ENCODE data around the gene EFL1. TPM values are rescaled to one million over a fixed set of nuclear protein-coding genes. Genes with fewer than 3 reads are reported as not detected.

Gene EFL1
- total RNA-seq, 3 donors from 2014 or later: 28.7 to 42.9 (median 33.1) TPM

DNA sequence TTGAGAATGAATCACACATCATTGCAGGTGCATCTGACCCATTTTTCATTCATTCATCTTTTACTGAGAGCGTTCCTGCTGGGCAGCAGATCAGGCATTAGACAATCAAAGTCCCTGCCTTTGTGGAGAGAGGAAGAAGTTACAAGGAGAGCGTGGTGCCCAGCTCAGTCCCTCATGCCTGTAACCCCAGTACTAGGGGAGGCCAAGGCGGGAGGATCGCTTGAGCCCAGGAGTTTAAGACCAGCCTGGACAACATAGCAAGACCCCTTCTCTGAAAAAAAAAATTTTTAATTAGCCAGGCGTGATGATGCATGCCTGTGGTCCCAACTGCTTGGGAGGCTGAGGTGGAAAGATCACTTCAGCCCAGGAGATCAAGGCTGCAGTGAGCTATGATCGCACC, 181.8 kb downstream of the EFL1 start:
- no peaks in the 10 kb centered on the region for H3K4me1 ChIP-seq (ENCODE audit: low read depth)
- H3K36me3 ChIP-seq (ENCODE audit: low read depth): no peaks in the 10 kb centered on the region
- H3K9me3 ChIP-seq: no peaks in the 10 kb centered on the region
- TF ChIP-seq, protein P1, sequence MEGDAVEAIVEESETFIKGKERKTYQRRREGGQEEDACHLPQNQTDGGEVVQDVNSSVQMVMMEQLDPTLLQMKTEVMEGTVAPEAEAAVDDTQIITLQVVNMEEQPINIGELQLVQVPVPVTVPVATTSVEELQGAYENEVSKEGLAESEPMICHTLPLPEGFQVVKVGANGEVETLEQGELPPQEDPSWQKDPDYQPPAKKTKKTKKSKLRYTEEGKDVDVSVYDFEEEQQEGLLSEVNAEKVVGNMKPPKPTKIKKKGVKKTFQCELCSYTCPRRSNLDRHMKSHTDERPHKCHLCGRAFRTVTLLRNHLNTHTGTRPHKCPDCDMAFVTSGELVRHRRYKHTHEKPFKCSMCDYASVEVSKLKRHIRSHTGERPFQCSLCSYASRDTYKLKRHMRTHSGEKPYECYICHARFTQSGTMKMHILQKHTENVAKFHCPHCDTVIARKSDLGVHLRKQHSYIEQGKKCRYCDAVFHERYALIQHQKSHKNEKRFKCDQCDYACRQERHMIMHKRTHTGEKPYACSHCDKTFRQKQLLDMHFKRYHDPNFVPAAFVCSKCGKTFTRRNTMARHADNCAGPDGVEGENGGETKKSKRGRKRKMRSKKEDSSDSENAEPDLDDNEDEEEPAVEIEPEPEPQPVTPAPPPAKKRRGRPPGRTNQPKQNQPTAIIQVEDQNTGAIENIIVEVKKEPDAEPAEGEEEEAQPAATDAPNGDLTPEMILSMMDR (IDR thresholded peaks at IDR 0.05): no peak
- intact Hi-C loops (cut with DNase I, micrococcal nuclease): no loop called here
- no peak overlapping the region for H3K4me3 ChIP-seq
- no peak for ATAC-seq
- DNase-seq: no peak

Other genes starting within 250 kb of the EFL1 start
- 1 to 10 TPM in 2 of 3 donors, under 1 TPM in 1; 0.29 to 5.5 (median 1.1) TPM for gene MEX3B, start 216.7 kb downstream of the EFL1 start, total RNA-seq
- gene SAXO2, start 84 bp upstream of the EFL1 start, total RNA-seq: 1 to 10 TPM in 2 of 3 donors, under 1 TPM in 1; 0.58 to 2.3 (median 1.3) TPM
- gene GOLGA6L10, start 86.7 kb upstream of the EFL1 start, total RNA-seq: 1 to 10 TPM in 2 of 3 donors, under 1 TPM in 1; 0.92 to 3.6 (median 3.1) TPM
- 1 to 10 TPM; 3.4 to 5.0 (median 3.9) TPM for gene GOLGA6L9, start 167.1 kb upstream of the EFL1 start, total RNA-seq

Data from mucosa of descending colon (tissue), 3 donors.